Right atrium auricular region (tissue), 2 donors: ENCODE results near the gene PLIN3. TPM values are rescaled to one million over a fixed set of nuclear protein-coding genes. Genes with fewer than 3 reads are reported as not detected.
A peak's percentile ranks its signal among the peaks of the same experiment; 100 is the strongest.
"Not testable (repeated sequence)": the region's sequence is repeated elsewhere in the genome, so short reads cannot be mapped to it uniquely, and the experiment has no call there.

ENCODE experiments used
- DNase-seq: peaks from one replicate; pipeline ENCODE4 v3.0.0-alpha.2; 2019; ENCODE audit warnings: low spot score
- H3K27ac ChIP-seq, 2 donors: fragments of 200-600 bp; sonication (generic); 1 replicate in 1 of 2; 2 replicates in 1 of 2; pipeline ENCODE4 v1.5.1; 2016 to 2019
- H3K27me3 ChIP-seq, 2 donors: fragments of 200-600 bp; sonication (generic); one replicate each; pipeline versions ENCODE4 v1.5.1 to v1.6.0; 2017 to 2019
- H3K36me3 ChIP-seq: fragments of 200-600 bp; sonication (generic); one replicate; pipeline ENCODE4 v1.5.1; 2016
- H3K4me1 ChIP-seq, 2 donors: fragments of 200-600 bp; sonication (generic); one replicate each; pipeline versions ENCODE4 v1.5.1 to v1.6.0; 2017 to 2019
- H3K4me3 ChIP-seq, 2 donors: fragments of 200-600 bp; sonication (generic); 1 replicate in 1 of 2; 2 replicates in 1 of 2; pipeline ENCODE4 v1.5.1; 2017 to 2019; ENCODE audit warnings: mild to moderate bottlenecking in 1 of 2, moderate library complexity in 1 of 2
- H3K9me3 ChIP-seq, 2 donors: fragments of 200-600 bp; sonication (generic); one replicate each; pipeline ENCODE4 v1.5.1; 2019
- CTCF ChIP-seq, 2 donors: fragments of 200-600 bp; sonication (generic); IDR thresholded peaks; one replicate each; pipeline ENCODE4 v1.5.1; 2019; ENCODE audit warnings: antibody characterized with exemption in 2 of 2
- total RNA-seq, 2 donors: library from RNA; depleted of rRNA; stranded (reverse); fragments of >200 nt; gene quantifications; one replicate each; pipeline ENCODE4 v1.1.0, GENCODE V29; 2016

Gene PLIN3
- total RNA-seq, 2 donors from 2014 or later: 23.3 to 27.2 TPM

- peak overlapping the region; percentile 88 to 92 for H3K27ac ChIP-seq
- peaks cover 0 to 31% of the 10 kb centered on the region in 2 donors for H3K4me1 ChIP-seq
- peak overlapping the region; percentile 75 to 87 for H3K4me3 ChIP-seq
- TF ChIP-seq CTCF (IDR thresholded peaks at IDR 0.05): no peak
- H3K9me3 ChIP-seq: no peaks in the 10 kb centered on the region
- no peaks in the 10 kb centered on the region for H3K36me3 ChIP-seq
- H3K27me3 ChIP-seq: no peaks in the 10 kb centered on the region
- no peak for DNase-seq
These were observed 36.6 kb downstream of the PLIN3 start for GRCh38 chr19:4830768-4831265.

- Histone ChIP-seq H3K4me1 (peaks cover 0 to 31% of the 10 kb centered on the region in 2 donors), H3K4me3 (peak overlapping the region; percentile 75 to 87), H3K27ac (peak overlapping the region; percentile 88 to 92), H3K27me3 (no peaks in the 10 kb centered on the region), H3K9me3 (no peaks in the 10 kb centered on the region), H3K36me3 (no peaks in the 10 kb centered on the region)
- DNase-seq: no peak
- no peak for TF ChIP-seq CTCF (IDR thresholded peaks at IDR 0.05)
These were observed 37.1 kb downstream of the PLIN3 start for GRCh38 chr19:4830332-4830731.

GRCh38 chr19:4829001-4829712 lies 38.3 kb downstream of the PLIN3 start:
- H3K4me1 ChIP-seq: peaks cover 0 to 31% of the 10 kb centered on the region in 2 donors
- no peaks in the 10 kb centered on the region for H3K27me3 ChIP-seq
- H3K36me3 ChIP-seq: no peaks in the 10 kb centered on the region
- no peak for TF ChIP-seq CTCF (IDR thresholded peaks at IDR 0.05)
- H3K9me3 ChIP-seq: no peaks in the 10 kb centered on the region
- DNase-seq: no peak
- H3K27ac ChIP-seq: no peak overlapping the region
- H3K4me3 ChIP-seq: no peak overlapping the region

- H3K36me3 ChIP-seq: no peaks in the 10 kb centered on the region
- H3K4me1 ChIP-seq: peaks cover 0 to 9% of the 10 kb centered on the region in 2 donors
- no peaks in the 10 kb centered on the region for H3K9me3 ChIP-seq
- TF ChIP-seq CTCF (IDR thresholded peaks at IDR 0.05): no peak
- no peak overlapping the region for H3K27ac ChIP-seq
- H3K27me3 ChIP-seq: no peaks in the 10 kb centered on the region
- DNase-seq: no peak
- no peak overlapping the region for H3K4me3 ChIP-seq
These were observed 43.9 kb downstream of the PLIN3 start for GRCh38 chr19:4823577-4823976.

- not testable (repeated sequence) for H3K4me3 ChIP-seq, H3K4me1 ChIP-seq
These were observed 45.1 kb downstream of the PLIN3 start for GRCh38 chr19:4822354-4822753.

GRCh38 chr19:4821265-4821664 lies 46.2 kb downstream of the PLIN3 start:
- Histone ChIP-seq H3K9me3 (no peaks in the 10 kb centered on the region), H3K4me1 (peaks cover 0 to 1% of the 10 kb centered on the region in 2 donors), H3K27me3 (no peaks in the 10 kb centered on the region), H3K4me3 (no peak overlapping the region), H3K36me3 (peaks cover 14% of the 10 kb centered on the region), H3K27ac (no peak overlapping the region)
- no peak for TF ChIP-seq CTCF (IDR thresholded peaks at IDR 0.05)
- DNase-seq: no peak

More at GRCh38 chr19:4822354-4822753, 45.1 kb downstream of the PLIN3 start:
- H3K27me3 ChIP-seq, DNase-seq, H3K9me3 ChIP-seq, H3K36me3 ChIP-seq, H3K27ac ChIP-seq: not testable (repeated sequence)
